ENCODE data around the gene CNIH2. TPM values are rescaled to one million over a fixed set of nuclear protein-coding genes. Genes with fewer than 3 reads are reported as not detected.
A peak's percentile ranks its signal among the peaks of the same experiment; 100 is the strongest.
"Not testable (repeated sequence)": the region's sequence is repeated elsewhere in the genome, so short reads cannot be mapped to it uniquely, and the experiment has no call there.

CNIH2 gene
- total RNA-seq, 1 experiment from 2014 or later: 1.4 TPM

DNA sequence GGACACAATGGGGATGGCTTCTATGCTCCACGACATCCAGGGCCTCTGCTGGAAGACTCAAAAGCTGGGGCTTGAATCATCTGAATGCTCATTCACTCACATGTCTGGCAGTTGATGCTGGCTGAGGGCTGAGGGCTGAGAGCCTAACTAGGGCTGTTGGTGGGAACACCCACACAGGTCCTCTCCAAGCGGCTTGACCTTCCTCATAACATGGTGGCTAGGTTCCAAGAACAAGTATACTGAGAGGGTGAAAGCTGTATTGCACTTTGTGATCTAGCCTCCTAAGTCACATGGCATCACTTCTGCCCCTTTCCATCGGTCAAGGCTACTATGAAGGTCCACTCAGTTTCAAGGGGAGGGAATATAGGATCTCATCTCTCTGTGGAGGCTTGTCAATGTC lies 21.2 kb downstream of the CNIH2 start:
- Mint-ChIP-seq H3K4me3 (ENCODE audit: unreplicated experiment) (no peak overlapping the region), H3K4me1 (ENCODE audit: insufficient read depth, unreplicated experiment) (no peaks in the 10 kb centered on the region), H3K36me3 (ENCODE audit: insufficient read depth, unreplicated experiment) (no peaks in the 10 kb centered on the region), H3K27me3 (ENCODE audit: insufficient read depth, unreplicated experiment) (no peaks in the 10 kb centered on the region), H3K9me3 (ENCODE audit: unreplicated experiment) (no peaks in the 10 kb centered on the region), H3K27ac (ENCODE audit: low read depth, unreplicated experiment) (no peak overlapping the region)
- intact Hi-C loops (cut with micrococcal nuclease): no loop called here
- POLR2A ChIA-PET: interaction anchor here (0.6 to 1.2 kb wide), 2 partner anchors 24 to 122 kb away, joined by 3 to 5 read pairs; no protein-coding TSS in a partner anchor
- BruUV-seq (replicated peaks): no TSS peak
- TF ChIP-seq, protein P1, sequence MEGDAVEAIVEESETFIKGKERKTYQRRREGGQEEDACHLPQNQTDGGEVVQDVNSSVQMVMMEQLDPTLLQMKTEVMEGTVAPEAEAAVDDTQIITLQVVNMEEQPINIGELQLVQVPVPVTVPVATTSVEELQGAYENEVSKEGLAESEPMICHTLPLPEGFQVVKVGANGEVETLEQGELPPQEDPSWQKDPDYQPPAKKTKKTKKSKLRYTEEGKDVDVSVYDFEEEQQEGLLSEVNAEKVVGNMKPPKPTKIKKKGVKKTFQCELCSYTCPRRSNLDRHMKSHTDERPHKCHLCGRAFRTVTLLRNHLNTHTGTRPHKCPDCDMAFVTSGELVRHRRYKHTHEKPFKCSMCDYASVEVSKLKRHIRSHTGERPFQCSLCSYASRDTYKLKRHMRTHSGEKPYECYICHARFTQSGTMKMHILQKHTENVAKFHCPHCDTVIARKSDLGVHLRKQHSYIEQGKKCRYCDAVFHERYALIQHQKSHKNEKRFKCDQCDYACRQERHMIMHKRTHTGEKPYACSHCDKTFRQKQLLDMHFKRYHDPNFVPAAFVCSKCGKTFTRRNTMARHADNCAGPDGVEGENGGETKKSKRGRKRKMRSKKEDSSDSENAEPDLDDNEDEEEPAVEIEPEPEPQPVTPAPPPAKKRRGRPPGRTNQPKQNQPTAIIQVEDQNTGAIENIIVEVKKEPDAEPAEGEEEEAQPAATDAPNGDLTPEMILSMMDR (IDR thresholded peaks at IDR 0.05; ENCODE audit: unreplicated experiment): no peak
- CTCF ChIA-PET: interaction anchor here (0.9 kb wide), 1 partner anchor 8 kb away, joined by 3 read pairs; no protein-coding TSS in a partner anchor
- no peak for DNase-seq (ENCODE audit: unreplicated experiment)

DNA sequence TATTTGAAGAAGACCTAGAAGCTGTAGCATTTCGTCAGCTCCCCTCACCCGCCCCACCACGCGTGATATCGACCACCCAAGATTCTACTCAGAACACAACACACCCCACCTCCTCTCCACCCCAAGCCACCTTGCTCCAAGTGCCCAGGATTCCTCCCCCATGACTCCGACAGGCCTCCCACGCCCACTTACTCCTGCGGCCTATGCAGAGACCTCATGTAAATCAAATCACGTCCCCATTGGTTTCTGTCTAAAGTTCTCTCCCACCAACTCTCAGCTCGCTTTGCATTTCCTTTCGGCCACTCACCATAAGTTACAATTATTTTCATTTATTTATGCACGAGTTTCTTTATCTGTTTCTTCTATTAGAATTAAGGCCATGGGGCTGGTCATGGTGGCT lies 24.7 kb downstream of the CNIH2 start:
- Mint-ChIP-seq H3K27me3 (ENCODE audit: insufficient read depth, unreplicated experiment) (no peaks in the 10 kb centered on the region), H3K36me3 (ENCODE audit: insufficient read depth, unreplicated experiment) (no peaks in the 10 kb centered on the region), H3K9me3 (ENCODE audit: unreplicated experiment) (no peaks in the 10 kb centered on the region), H3K27ac (ENCODE audit: low read depth, unreplicated experiment) (no peak overlapping the region), H3K4me1 (ENCODE audit: insufficient read depth, unreplicated experiment) (no peaks in the 10 kb centered on the region), H3K4me3 (ENCODE audit: unreplicated experiment) (no peak overlapping the region)
- TF ChIP-seq, protein P1 (IDR thresholded peaks at IDR 0.05; ENCODE audit: unreplicated experiment): no peak
- no TSS peak for BruUV-seq (replicated peaks)
- no peak for DNase-seq (ENCODE audit: unreplicated experiment)
- ChIA-PET CTCF (interaction anchor here (0.7 to 1.4 kb wide), 4 partner anchors 9 to 314 kb away, joined by 3 to 6 read pairs (median 3); no protein-coding TSS in a partner anchor), POLR2A (no interaction called here)
- intact Hi-C loops (cut with micrococcal nuclease): no loop called here

DNA sequence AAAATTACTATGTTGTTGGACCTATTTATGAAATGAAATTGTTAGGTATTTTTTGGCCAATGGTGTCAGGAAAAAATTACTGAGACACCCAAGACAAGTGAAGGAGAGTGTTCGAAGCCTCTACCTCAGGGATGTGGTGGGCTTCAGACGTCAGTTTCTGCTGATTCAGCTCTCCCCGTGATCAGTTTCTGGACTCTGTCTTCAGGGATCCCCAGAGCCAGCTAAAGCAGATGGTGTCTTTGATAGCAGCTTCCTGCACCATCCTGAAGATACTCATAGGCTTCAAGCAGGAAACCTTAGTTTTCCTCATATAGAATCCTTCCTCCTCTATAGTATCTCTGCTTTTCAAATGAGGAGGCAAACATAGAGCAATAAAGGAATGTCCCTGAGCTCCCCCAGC lies 31.5 kb downstream of the CNIH2 start:
- Mint-ChIP-seq H3K36me3 (ENCODE audit: insufficient read depth, unreplicated experiment) (no peaks in the 10 kb centered on the region), H3K27ac (ENCODE audit: low read depth, unreplicated experiment) (no peak overlapping the region), H3K27me3 (ENCODE audit: insufficient read depth, unreplicated experiment) (no peaks in the 10 kb centered on the region), H3K4me1 (ENCODE audit: insufficient read depth, unreplicated experiment) (peaks cover 6% of the 10 kb centered on the region), H3K4me3 (ENCODE audit: unreplicated experiment) (no peak overlapping the region), H3K9me3 (ENCODE audit: unreplicated experiment) (no peaks in the 10 kb centered on the region)
- POLR2A ChIA-PET: interaction anchor here (1.1 to 1.2 kb wide), 2 partner anchors 15 to 27 kb away, joined by 3 read pairs; no protein-coding TSS in a partner anchor
- BruUV-seq (replicated peaks): no TSS peak
- DNase-seq (ENCODE audit: unreplicated experiment): no peak
- TF ChIP-seq, protein P1 (IDR thresholded peaks at IDR 0.05; ENCODE audit: unreplicated experiment): no peak
- intact Hi-C loops (cut with micrococcal nuclease): no loop called here
- CTCF ChIA-PET: interaction anchor here (0.7 to 5.5 kb wide), 6 partner anchors 10 to 101 kb away, joined by 3 to 48 read pairs (median 4); partner anchors contain the start of gene RIN1

DNA sequence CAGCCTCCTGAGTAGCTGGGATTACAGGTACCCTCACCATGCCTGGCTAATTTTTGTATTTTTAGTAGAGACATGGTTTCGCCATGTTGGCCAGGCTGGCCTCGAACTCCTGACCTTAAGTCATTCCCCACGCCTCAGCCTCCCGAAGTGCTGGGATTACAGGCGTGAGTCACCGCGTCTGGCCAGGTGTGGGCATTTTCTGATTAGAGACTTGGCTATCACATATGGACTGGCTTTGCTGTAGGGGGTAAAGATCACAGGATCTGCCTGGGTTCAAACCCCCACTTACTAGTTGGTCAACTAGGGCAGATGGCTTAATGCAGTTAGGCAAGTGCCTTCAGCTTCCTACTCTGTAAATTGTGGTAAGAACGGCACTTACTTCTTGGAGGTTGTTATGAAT lies 32.3 kb downstream of the CNIH2 start:
- ChIA-PET POLR2A (interaction anchor here (0.9 to 3.4 kb wide), 4 partner anchors 20 to 34 kb away, joined by 3 to 19 read pairs (median 3); partner anchors contain the start of genes BRMS1 and YIF1A), CTCF (interaction anchor here (0.7 to 5.5 kb wide), 6 partner anchors 22 to 79 kb away, joined by 3 to 48 read pairs (median 5); partner anchors contain the start of gene RIN1)
- Mint-ChIP-seq H3K9me3 (ENCODE audit: unreplicated experiment) (no peaks in the 10 kb centered on the region), H3K4me1 (ENCODE audit: insufficient read depth, unreplicated experiment) (peaks cover 8% of the 10 kb centered on the region), H3K36me3 (ENCODE audit: insufficient read depth, unreplicated experiment) (no peaks in the 10 kb centered on the region), H3K27me3 (ENCODE audit: insufficient read depth, unreplicated experiment) (no peaks in the 10 kb centered on the region), H3K27ac (ENCODE audit: low read depth, unreplicated experiment) (no peak overlapping the region), H3K4me3 (ENCODE audit: unreplicated experiment) (no peak overlapping the region)
- DNase-seq (ENCODE audit: unreplicated experiment): no peak
- intact Hi-C loops (cut with micrococcal nuclease): no loop called here
- TF ChIP-seq, protein P1 (IDR thresholded peaks at IDR 0.05; ENCODE audit: unreplicated experiment): no peak
- BruUV-seq (replicated peaks): no TSS peak

DNA sequence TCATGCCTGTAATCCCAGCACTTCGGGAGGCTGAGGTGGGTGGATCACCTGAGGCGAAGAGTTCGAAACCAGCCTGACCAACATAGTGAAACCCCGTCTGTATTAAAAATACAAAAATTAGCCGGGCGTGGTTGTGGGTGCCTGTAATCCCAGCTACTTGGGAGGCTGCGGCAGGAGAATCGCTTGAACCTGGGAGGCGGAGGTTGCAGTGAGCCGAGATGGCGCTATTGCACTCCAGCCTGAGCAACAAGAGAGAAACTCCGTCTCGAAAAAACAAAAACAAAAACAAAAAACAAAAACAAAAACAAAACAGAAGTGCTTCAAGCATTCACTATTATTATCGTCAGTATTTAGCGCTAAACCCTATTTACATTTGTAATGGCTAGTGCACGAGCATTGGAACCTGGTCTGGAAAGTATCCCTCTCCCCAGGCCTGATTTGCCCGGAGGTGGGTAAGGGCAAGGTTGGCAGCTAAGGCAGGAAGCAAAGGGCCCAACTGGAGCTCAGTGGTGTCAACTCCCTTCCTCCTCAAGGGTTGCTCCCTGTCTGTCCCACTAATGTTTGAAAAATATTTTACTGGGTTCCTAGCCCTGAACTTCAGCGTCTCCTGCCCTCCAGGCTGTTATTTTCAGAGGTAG lies 32.9 kb downstream of the CNIH2 start:
- POLR2A ChIA-PET: interaction anchor here (0.9 to 3.5 kb wide), 12 partner anchors 14 to 78 kb away, joined by 3 to 45 read pairs (median 7); partner anchors contain the start of genes BRMS1, RIN1, SLC29A2 and YIF1A
- intact Hi-C loops (cut with micrococcal nuclease): loop anchor here (1.0 kb wide), 1 partner anchor 78 kb away; no protein-coding TSS in a partner anchor
- not testable (repeated sequence) for H3K4me3 Mint-ChIP-seq (ENCODE audit: unreplicated experiment); H3K36me3 Mint-ChIP-seq (ENCODE audit: insufficient read depth, unreplicated experiment); H3K9me3 Mint-ChIP-seq (ENCODE audit: unreplicated experiment); BruUV-seq (replicated peaks); DNase-seq (ENCODE audit: unreplicated experiment); H3K27me3 Mint-ChIP-seq (ENCODE audit: insufficient read depth, unreplicated experiment)
- Mint-ChIP-seq H3K4me1 (ENCODE audit: insufficient read depth, unreplicated experiment) (peaks cover 12% of the 10 kb centered on the region), H3K27ac (ENCODE audit: low read depth, unreplicated experiment) (peak overlapping the region; percentile 81)
- CTCF ChIA-PET: interaction anchor here (0.6 to 5.5 kb wide), 27 partner anchors 9 to 606 kb away, joined by 3 to 48 read pairs (median 6); partner anchors contain the start of genes BRMS1, MRPL11 and RIN1
